HG02642 (cell line): Measurements from ENCODE around the gene APOL3.
"Not testable (repeated sequence)": the region's sequence is repeated elsewhere in the genome, so short reads cannot be mapped to it uniquely, and the experiment has no call there.

ENCODE experiments used
- ATAC-seq: cut with Tn5 transposase; IDR thresholded peaks from one replicate; pipeline ENCODE4 v1.9.1; 2021; ENCODE audit warnings: mild to moderate bottlenecking; ENCODE audit not compliant: unreplicated experiment, poor library complexity

Gene APOL3

DNA sequence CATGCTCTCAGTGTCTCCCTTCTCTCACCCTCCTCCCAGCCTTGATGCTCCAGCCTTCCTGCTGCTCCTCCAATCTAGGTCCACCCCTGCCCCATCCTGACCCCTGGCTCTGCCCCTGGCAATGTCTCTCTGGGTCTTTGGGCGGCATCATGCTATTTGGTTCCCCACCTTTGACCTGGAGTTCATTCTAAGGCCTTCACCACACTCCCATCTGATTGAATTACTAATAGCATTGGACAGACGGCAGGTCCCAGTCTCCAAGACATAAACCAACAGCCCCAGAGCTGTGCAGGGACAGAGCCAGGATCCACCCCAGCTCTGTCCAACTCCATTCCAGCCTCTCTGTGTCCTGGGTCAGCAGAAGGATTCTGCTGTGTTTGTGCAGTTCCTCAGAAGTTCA is 33.8 kb upstream of the APOL3 start:
- ATAC-seq, result no peak

- ATAC-seq, result no peak
Observed at GRCh38 chr22:36193577-36193976, 33.0 kb upstream of the APOL3 start.

DNA sequence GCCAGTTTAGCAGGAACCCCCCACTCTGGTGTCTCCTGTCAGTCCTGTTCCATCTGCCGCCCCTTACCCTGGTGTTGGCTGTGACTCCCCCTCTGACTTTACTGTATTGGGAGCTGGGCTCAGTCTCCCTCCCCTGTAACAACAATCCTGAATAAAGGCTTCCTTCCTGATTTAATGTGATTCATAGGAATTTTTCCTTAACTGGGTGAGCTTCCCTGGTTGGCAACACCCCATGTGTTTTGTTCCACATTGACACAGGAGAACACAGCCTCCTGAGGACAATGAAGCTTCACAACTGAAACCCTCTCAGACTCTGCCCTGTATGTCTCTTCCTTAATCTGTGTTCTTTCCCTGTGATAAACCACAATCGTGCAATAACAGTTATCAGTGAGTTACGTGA is 32.6 kb upstream of the APOL3 start:
- no peak for ATAC-seq

GRCh38 chr22:36192542-36192941 is 32.0 kb upstream of the APOL3 start:
- no peak for ATAC-seq

DNA sequence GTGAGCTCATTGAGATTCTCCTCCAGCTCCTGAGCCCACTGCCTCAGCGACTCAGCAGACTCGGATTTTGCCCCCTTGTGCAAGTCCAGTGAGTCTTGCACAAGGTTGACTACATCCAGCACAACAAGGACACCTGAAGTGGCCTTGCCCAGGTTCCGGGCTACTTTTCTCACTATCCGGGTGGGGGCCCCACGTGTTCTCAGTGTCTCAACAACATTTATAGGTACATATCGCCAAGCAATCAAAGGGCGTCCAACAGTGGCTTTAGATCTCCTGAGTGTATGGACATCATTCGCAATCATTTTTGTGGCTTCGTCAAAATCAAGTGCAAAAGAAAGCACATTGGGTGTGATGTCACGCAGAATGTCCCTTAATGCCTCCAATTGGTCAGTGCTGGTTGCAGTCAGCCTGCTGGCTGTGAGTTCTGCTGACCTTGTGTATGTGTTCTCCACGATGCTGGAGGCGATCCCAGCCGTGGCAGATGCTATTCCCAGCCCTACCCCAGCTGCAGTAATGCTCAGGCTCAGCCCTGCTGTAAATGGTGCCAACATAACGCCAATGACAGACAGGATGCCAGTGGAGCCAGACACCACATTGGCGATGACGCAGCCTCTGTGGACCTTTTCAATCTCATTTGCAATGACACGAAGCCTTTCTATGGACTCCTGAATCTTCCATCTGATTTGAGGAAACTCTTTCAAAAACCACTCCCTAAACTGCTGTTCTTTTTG is 30.7 kb upstream of the APOL3 start:
- ATAC-seq, result no peak

DNA sequence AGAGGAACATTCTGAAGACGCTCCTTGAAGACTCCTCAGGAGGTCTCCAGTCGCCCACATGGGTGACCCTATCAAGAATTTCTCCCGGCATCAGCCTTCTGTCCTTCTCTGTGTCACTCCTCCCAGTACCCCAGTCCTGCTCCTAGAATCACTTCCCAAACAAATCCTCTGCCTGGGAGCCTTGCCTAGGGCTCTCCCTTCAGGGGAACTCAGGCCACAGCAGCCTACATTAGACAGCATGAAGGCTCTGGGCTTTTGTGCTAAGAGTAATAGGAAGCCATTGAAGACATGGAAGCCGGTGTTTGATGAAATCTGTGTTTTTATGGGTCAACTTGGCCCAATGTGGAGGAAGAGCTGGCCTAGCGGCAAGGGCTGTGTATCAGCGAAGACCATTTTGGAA is 27.3 kb upstream of the APOL3 start:
- ATAC-seq, result not testable (repeated sequence)

GRCh38 chr22:36185828-36186624 is 25.5 kb upstream of the APOL3 start:
- ATAC-seq, result no peak

DNA sequence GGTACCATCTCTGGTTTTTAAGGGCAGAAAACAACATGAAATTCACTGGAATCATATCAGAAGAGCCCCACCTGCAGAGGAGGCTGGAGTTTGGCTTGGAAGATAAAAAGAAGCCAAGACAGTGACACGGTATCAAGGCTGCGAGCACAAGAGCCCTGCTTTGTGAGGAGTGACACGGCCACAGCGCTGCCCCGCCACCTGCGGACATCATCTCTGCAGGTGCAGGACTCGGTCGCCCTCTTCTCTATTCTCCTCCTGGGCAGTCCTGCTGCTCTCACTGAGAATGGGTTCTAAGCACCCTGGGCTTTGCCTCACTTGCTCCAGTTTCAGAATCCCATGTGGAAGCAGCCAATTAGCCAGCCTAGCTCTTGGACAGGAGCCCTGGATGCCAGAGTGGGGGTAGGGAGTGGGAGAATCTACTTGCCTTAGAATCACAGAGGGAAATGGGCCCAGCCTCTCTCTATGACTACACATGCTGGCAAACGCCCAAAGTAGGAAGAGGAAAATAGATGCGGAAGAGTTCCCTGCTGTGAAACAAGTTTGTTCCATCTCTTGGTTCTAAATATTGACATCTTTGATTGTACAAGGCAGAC is 24.0 kb upstream of the APOL3 start:
- no peak for ATAC-seq

DNA sequence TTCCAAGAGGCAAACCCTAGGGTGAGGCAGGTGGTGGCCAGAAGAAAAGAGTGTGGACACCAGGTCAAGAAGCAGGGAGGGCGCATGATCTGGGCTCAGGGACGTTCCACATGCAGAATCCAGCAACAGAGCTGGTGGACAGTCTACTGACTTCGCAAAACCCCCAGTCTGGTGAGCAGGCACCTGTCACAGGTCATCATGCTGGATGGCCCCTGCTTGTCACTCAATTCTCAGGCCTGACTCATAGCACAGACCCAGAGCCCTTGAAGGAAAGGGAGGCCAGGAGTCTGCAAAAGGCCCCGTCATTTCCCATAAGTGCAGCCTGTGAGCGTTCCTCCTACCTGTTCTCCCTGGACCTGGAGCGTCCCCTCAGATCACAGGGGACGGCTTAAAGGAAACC is 22.9 kb upstream of the APOL3 start:
- ATAC-seq, result no peak

- no peak for ATAC-seq
Observed at GRCh38 chr22:36182857-36183256, 22.3 kb upstream of the APOL3 start.

DNA sequence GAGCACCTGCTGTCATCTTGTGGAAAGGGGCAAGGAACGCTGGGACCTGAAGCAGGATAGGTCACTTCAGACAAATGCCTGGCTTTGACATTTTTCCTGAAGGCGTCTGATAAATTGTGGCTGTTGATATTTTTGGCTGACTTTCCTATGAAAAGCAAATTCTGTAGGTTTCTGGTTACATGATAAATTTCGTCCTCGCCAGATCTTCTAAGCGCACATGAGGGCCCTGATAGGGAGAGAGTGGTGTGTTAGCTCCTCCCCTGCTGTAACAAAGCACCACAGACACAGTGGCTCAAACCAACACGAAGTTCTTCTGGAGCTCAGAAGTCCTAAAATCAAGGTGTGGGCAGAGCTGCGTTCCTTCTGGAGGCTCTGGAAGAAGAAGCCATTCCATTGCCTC is 21.5 kb upstream of the APOL3 start:
- ATAC-seq, result no peak

DNA sequence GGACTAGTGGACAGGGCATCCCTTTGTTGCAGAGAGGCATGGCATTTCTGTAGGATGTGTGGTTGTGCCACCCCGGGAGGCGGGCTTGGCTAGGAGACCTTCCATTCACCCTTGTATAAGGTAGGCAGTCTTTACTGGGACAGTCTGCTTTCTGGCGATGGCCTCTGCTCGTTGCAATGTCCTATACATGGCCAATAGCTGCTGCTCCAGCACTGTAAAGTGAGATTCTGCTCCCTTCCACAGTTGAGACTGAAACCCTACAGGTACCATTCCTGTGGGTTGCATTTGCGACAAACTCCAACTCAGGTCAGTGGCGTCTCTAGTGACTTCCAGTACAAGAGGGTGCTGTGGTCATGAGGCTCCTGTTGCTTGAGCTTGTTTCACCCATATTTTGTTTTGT is 20.4 kb upstream of the APOL3 start:
- ATAC-seq, result no peak

GRCh38 chr22:36180038-36180880 is 19.7 kb upstream of the APOL3 start:
- ATAC-seq, result no peak

- no peak for ATAC-seq
Observed at GRCh38 chr22:36177160-36177559, 16.6 kb upstream of the APOL3 start.

- ATAC-seq, result no peak
Observed at GRCh38 chr22:36175892-36176291, 15.3 kb upstream of the APOL3 start.

GRCh38 chr22:36171941-36172340 is 11.4 kb upstream of the APOL3 start:
- no peak for ATAC-seq

GRCh38 chr22:36166518-36167220 is 6.1 kb upstream of the APOL3 start:
- no peak for ATAC-seq

DNA sequence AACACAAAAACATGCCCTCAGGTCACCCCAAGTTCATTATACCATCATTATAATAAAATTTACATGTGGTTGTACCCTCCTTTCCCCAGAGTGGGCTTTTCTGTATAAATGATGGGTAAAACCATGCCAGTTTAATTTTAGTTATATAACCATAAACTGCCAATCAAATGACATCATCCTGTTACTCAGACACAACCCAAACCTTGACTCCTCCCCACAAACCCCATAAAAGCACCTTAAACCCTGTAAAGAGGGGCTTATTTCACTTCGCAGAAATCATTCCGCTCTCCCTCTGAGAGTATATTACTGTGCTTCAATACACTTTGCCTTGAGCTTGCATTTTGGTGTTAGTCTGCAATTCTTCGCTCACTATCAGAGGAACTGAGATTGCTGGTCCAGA is 5.5 kb upstream of the APOL3 start:
- ATAC-seq, result no peak

- ATAC-seq, result no peak
Observed at GRCh38 chr22:36165141-36165540, 4.6 kb upstream of the APOL3 start.

DNA sequence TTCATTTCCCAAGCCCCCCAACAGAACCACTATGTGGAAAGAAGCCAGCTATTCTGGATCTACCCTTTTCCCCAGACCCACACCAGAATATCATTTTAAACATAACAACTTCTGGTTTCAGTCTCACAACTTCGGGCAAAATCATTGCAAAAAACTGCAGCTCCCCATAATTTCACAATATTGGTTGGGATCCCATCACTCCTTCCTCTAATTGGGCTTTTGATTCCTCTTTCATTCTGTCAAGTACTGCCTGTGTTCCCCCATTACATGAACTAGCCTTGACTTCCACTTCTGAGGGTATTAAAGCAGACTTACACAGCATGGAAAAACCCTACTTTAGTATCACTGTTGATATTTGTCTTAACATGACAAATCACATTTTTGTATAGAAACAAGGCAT is 4.1 kb upstream of the APOL3 start:
- ATAC-seq, result no peak
